PC-3 (cell line): ENCODE data around the gene IRS2. TPM values are rescaled to one million over a fixed set of nuclear protein-coding genes. Genes with fewer than 3 reads are reported as not detected.

Experiments used
- ATAC-seq: fragments of 200-7000 bp; cut with Tn5 transposase; 2 replicates; pipeline ENCODE4 v1.9.1; 2020; ENCODE audit warnings: mild to moderate bottlenecking, moderate library complexity
- BruUV-seq: library from RNA; stranded (reverse); fragments of 400-500 nt; replicated peaks from 2 replicates; lab custom pipeline; 2021; lab: Mats Ljungman, UMichigan
- CTCF ChIA-PET: fragments of 300-600 bp; sonication (Branson Sonifier 250); formaldehyde crosslinking; loops from one replicate; lab custom pipeline; 2022; ENCODE audit warnings: antibody characterized with exemption; lab: Charles Lee
- POLR2A ChIA-PET: fragments of 300-600 bp; sonication (Branson Sonifier 250); formaldehyde crosslinking; loops from one replicate; lab custom pipeline; 2022; ENCODE audit warnings: antibody characterized with exemption; ENCODE audit not compliant: unreplicated experiment; lab: Charles Lee
- DNase-seq: peaks from one replicate; pipeline ENCODE4 v3.0.0-alpha.2; 2015
- H2AFZ ChIP-seq: fragments of 300-600 bp; sonication (generic); 2 replicates; pipeline ENCODE4 v1.6.0; 2016; ENCODE audit warnings: antibody characterized with exemption, low read length
- H3F3A ChIP-seq: fragments of 300-600 bp; sonication (generic); one replicate; pipeline ENCODE4 v1.6.0; 2017; ENCODE audit warnings: antibody characterized with exemption, low read length, control low read depth, mild to moderate bottlenecking; ENCODE audit not compliant: unreplicated experiment
- H3K27ac ChIP-seq: fragments of 300-600 bp; sonication (generic); 2 replicates; pipeline ENCODE4 v1.5.1; 2016; ENCODE audit warnings: mild to moderate bottlenecking, low read length
- H3K27me3 ChIP-seq: fragments of 300-600 bp; sonication (generic); 2 replicates; pipeline ENCODE4 v1.6.1; 2016; ENCODE audit warnings: low read length, mixed read lengths
- H3K36me3 ChIP-seq: fragments of 300-600 bp; sonication (generic); 2 replicates; pipeline ENCODE4 v1.6.1; 2016; ENCODE audit warnings: low read depth, mixed run types, low read length, mixed read lengths
- H3K4me1 ChIP-seq: fragments of 300-600 bp; sonication (generic); 2 replicates; pipeline ENCODE4 v1.5.1; 2016; ENCODE audit warnings: low read length; ENCODE audit not compliant: insufficient read depth
- H3K4me2 ChIP-seq: fragments of 300-600 bp; sonication (generic); 2 replicates; pipeline ENCODE4 v1.6.0; 2016; ENCODE audit warnings: low read length
- H3K4me3 ChIP-seq: fragments of 300-600 bp; sonication (generic); 2 replicates; pipeline ENCODE4 v1.5.1; 2016; ENCODE audit warnings: mild to moderate bottlenecking, low read length, mixed read lengths
- H3K79me2 ChIP-seq: fragments of 300-600 bp; sonication (generic); 2 replicates; pipeline ENCODE4 v1.6.1; 2017; ENCODE audit warnings: low read length, mixed read lengths
- H3K9ac ChIP-seq: fragments of 300-600 bp; sonication (generic); 2 replicates; pipeline ENCODE4 v1.6.0; 2016; ENCODE audit warnings: mild to moderate bottlenecking, low read length
- H3K9me2 ChIP-seq: fragments of 300-600 bp; sonication (generic); replicated peaks from 2 replicates; pipeline ENCODE4 v1.6.1; 2016; ENCODE audit warnings: mixed run types, low read length, mixed read lengths
- H3K9me3 ChIP-seq: fragments of 300-600 bp; sonication (generic); 2 replicates; pipeline ENCODE4 v1.6.1; 2016; ENCODE audit warnings: low read length, mixed read lengths
- H4K20me1 ChIP-seq: fragments of 300-600 bp; sonication (generic); 2 replicates; pipeline ENCODE4 v1.6.1; 2016; ENCODE audit warnings: low read length, mixed read lengths
- CTCF ChIP-seq: fragments of 300-600 bp; sonication (generic); conservative IDR thresholded peaks from 2 replicates; pipeline ENCODE4 v1.5.1; 2017; ENCODE audit warnings: antibody characterized with exemption, low read depth, mild to moderate bottlenecking, low read length
- EZH2 ChIP-seq: fragments of 300-600 bp; sonication (generic); IDR thresholded peaks from one replicate; pipeline ENCODE4 v1.6.1; 2017; ENCODE audit warnings: antibody characterized with exemption, mild to moderate bottlenecking, low read length; ENCODE audit not compliant: unreplicated experiment
- EZH2phosphoT487 ChIP-seq: fragments of 300-600 bp; sonication (generic); IDR thresholded peaks from 2 replicates; pipeline ENCODE4 v1.6.1; 2018; ENCODE audit warnings: mild to moderate bottlenecking, antibody characterized with exemption, low read length, borderline replicate concordance
- intact Hi-C: fragments of 100-400 bp; cut with micrococcal nuclease; formaldehyde crosslinking; loops from 2 replicates; pipeline ENCODE4 v1.9.0; 2023
- total RNA-seq: library from RNA; depleted of rRNA; stranded (reverse); fragments of >200 nt; gene quantifications from 2 replicates; pipeline ENCODE4 v1.2.3, GENCODE V29; 2014

Gene IRS2
- total RNA-seq, 1 experiment from 2014 or later: 5.6 TPM

DNA sequence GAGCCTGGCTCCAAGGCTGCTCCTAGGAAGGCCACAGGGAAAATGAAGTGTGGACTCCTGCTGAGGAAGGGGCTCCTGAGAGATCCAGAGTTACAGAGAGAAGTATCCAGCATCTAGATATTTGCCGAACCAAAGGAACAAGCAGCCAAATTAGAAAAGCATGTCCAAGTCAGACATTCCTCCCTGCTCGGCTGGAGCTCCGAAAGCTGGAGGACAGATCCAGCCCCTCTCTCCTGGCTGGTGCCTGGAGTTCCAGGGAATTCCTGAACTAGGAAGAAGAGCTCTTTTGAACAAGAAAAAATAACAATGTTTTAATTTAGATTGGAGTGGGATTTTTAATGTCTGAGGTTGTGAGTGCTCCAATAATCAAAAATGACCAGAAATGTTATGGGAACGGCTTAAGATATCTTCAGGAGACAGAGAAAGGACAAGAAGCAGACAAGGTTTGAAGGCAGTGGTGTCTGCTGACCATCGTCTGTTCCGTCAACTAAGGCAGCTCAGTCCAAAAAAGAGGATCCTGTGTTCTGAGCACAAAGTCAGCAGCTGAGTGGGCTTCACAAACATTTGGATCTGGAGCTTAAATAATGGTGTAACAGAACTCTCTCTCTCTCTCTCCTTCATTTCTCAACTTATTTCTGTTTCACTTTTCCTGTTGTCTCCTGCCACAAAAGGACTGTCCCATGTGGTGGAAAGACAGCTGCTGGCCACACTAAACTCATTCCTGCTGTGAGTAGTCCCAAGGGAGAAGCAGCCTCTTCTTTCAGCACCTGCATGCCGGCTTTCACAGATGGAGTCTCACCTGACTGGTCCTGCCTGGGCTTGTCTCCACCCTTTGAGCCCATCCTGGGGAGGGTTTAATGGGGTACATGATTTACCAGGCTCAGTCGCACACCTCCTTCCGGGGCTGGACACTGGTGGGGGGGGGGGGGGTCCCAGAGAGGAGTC is 31.5 kb upstream of the IRS2 start:
- H3K9me3 ChIP-seq: no peaks in the 10 kb centered on the region
- no peaks in the 10 kb centered on the region for H3F3A ChIP-seq
- intact Hi-C loops: no loop called here
- ATAC-seq: no peak
- H2AFZ ChIP-seq: no peak overlapping the region
- peak overlapping the region; percentile 7 for H3K4me2 ChIP-seq
- H3K9me2 ChIP-seq: no peaks in the 10 kb centered on the region
- H3K36me3 ChIP-seq: no peaks in the 10 kb centered on the region
- H3K9ac ChIP-seq: no peak overlapping the region
- TF ChIP-seq CTCF (no peak), EZH2 (no peak), EZH2phosphoT487 (no peak)
- H4K20me1 ChIP-seq: no peaks in the 10 kb centered on the region
- peaks cover 22% of the 10 kb centered on the region for H3K4me1 ChIP-seq
- no TSS peak for BruUV-seq
- no peak overlapping the region for H3K4me3 ChIP-seq
- no peak for DNase-seq
- H3K27me3 ChIP-seq: no peaks in the 10 kb centered on the region
- no peaks in the 10 kb centered on the region for H3K79me2 ChIP-seq
- ChIA-PET CTCF (no interaction called here), POLR2A (no interaction called here)
- no peak overlapping the region for H3K27ac ChIP-seq

DNA sequence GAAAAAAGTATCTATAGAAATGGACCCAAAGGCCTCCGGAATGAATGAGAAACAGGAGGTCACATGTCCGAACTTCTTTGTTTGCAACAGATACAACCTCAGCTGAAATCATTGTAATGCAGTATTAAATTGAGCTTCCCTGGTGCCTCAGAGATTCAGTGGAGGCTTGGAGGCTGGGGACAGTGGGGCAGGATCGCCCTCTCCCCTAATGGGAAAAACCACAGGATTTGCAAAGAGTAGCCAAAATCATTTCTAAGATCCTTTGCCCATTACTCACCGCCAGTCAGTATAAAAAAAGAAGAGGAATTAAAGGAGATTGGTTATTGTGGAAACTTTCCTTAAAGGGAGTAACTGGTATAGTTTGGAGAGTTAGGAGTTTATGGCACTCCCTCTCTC is 30.4 kb upstream of the IRS2 start:
- POLR2A ChIA-PET: no interaction called here
- H3K9me3 ChIP-seq: no peaks in the 10 kb centered on the region
- ATAC-seq: peak; percentile 50
- DNase-seq: peak; percentile 69
- H3F3A ChIP-seq: no peaks in the 10 kb centered on the region
- no TSS peak for BruUV-seq
- no peak overlapping the region; the same call in 1 of the 2 replicates for H3K4me3 ChIP-seq
- TF ChIP-seq CTCF: no peak
- H3K9me2 ChIP-seq: no peaks in the 10 kb centered on the region
- H3K27ac ChIP-seq: peak overlapping the region; percentile 3
- no peaks in the 10 kb centered on the region for H3K27me3 ChIP-seq
- H4K20me1 ChIP-seq: no peaks in the 10 kb centered on the region
- no peaks in the 10 kb centered on the region for H3K79me2 ChIP-seq
- H3K9ac ChIP-seq: no peak overlapping the region
- H3K36me3 ChIP-seq: no peaks in the 10 kb centered on the region
- CTCF ChIA-PET: no interaction called here
- H2AFZ ChIP-seq: no peak overlapping the region; the same call in 1 of the 2 replicates
- H3K4me1 ChIP-seq: peaks cover 33% of the 10 kb centered on the region
- H3K4me2 ChIP-seq: peak overlapping the region; percentile 7
- intact Hi-C loops: no loop called here
